Gastrocnemius medialis (tissue), 4 donors: ENCODE results near the gene SAA2.

Experiments
- CTCF ChIP-seq, 5 experiments: fragments of 450-650 bp in 3 of 5; fragments of 200-600 bp in 2 of 5; sonication (generic) in 2 of 5; IDR thresholded peaks in 4 of 5; conservative IDR thresholded peaks in 1 of 5; 1 replicate in 4 of 5; 2 replicates in 1 of 5; pipeline ENCODE4 v1.5.1; 2016 to 2019; ENCODE audit warnings: antibody characterized with exemption in 5 of 5, mild to moderate bottlenecking in 3 of 5, moderate library complexity in 3 of 5
- POLR2A ChIP-seq, 2 donors: fragments of 450-650 bp; IDR thresholded peaks; one replicate each; pipeline ENCODE4 v1.6.1; 2017; ENCODE audit warnings: antibody characterized with exemption in 2 of 2, mild to moderate bottlenecking in 2 of 2, moderate library complexity in 2 of 2

GRCh38 chr11:18295316-18295715, 46.8 kb upstream of the SAA2 start:
- no peak for TF ChIP-seq POLR2A (IDR thresholded peaks at IDR 0.05)
- TF ChIP-seq CTCF (IDR thresholded peaks at IDR 0.05 in 4 of 5, conservative IDR thresholded peaks at IDR 0.05 in 1 of 5), result no peak
